Loucy (cell line): Measurements from ENCODE around the gene NAALAD2.

Experiments used
- H2AFZ ChIP-seq: fragments of 200-600 bp; sonication (generic); 2 replicates; pipeline ENCODE4 v1.6.0; 2016; ENCODE audit warnings: antibody characterized with exemption, mild to moderate bottlenecking, low read length, moderate library complexity
- H3F3A ChIP-seq: fragments of 200-600 bp; 2 replicates; pipeline ENCODE4 v1.6.0; 2016; ENCODE audit warnings: antibody characterized with exemption, low read depth, mild to moderate bottlenecking
- H3K27me3 ChIP-seq: fragments of 200-600 bp; sonication (generic); 2 replicates; pipeline ENCODE4 v1.6.1; 2014; ENCODE audit warnings: low read length, mild to moderate bottlenecking; ENCODE audit not compliant: insufficient read depth, poor library complexity, severe bottlenecking
- H3K36me3 ChIP-seq: fragments of 200-600 bp; sonication (generic); 2 replicates; pipeline ENCODE4 v1.6.1; 2016; ENCODE audit warnings: low read length; ENCODE audit not compliant: insufficient read depth
- H3K4me1 ChIP-seq: fragments of 200-600 bp; sonication (generic); 2 replicates; pipeline ENCODE4 v1.5.1; 2014; ENCODE audit warnings: low read length, mild to moderate bottlenecking; ENCODE audit not compliant: insufficient read depth, poor library complexity, severe bottlenecking
- H3K4me2 ChIP-seq: fragments of 200-600 bp; sonication (generic); 2 replicates; pipeline ENCODE4 v1.6.0; 2014; ENCODE audit warnings: antibody characterized with exemption, low read length, low read depth, mild to moderate bottlenecking; ENCODE audit not compliant: poor library complexity, severe bottlenecking
- H3K4me3 ChIP-seq: fragments of 200-600 bp; sonication (generic); 2 replicates; pipeline ENCODE4 v1.5.1; 2014; ENCODE audit warnings: low read length, mild to moderate bottlenecking, mixed read lengths; ENCODE audit not compliant: poor library complexity, severe bottlenecking
- H3K79me2 ChIP-seq: fragments of 200-600 bp; sonication (generic); 2 replicates; pipeline ENCODE4 v1.6.1; 2014; ENCODE audit warnings: low read length; ENCODE audit not compliant: insufficient read depth
- H3K9ac ChIP-seq: fragments of 200-600 bp; sonication (generic); 2 replicates; pipeline ENCODE4 v1.6.0; 2014; ENCODE audit warnings: mild to moderate bottlenecking, low read depth, low read length, moderate library complexity; ENCODE audit not compliant: poor library complexity, severe bottlenecking
- H3K9me2 ChIP-seq: fragments of 200-600 bp; sonication (generic); replicated peaks from 2 replicates; pipeline ENCODE4 v1.6.1; 2016; ENCODE audit warnings: low read depth, low read length, mixed read lengths
- H3K9me3 ChIP-seq: fragments of 200-600 bp; sonication (generic); 2 replicates; pipeline ENCODE4 v1.6.1; 2014; ENCODE audit warnings: mild to moderate bottlenecking, antibody characterized with exemption, low read length, low read depth; ENCODE audit not compliant: insufficient read depth
- H4K20me1 ChIP-seq: fragments of 200-600 bp; sonication (generic); 2 replicates; pipeline ENCODE4 v1.6.0; 2014; ENCODE audit warnings: antibody characterized with exemption, low read length, mild to moderate bottlenecking; ENCODE audit not compliant: insufficient read depth, poor library complexity, severe bottlenecking
- EZH2phosphoT487 ChIP-seq: fragments of 200-600 bp; IDR thresholded peaks from 2 replicates; pipeline ENCODE4 v1.6.1; 2018; ENCODE audit warnings: antibody characterized with exemption, mild to moderate bottlenecking, moderate library complexity, borderline replicate concordance
- TF ChIP-seq, protein P1 (sequence below): fragments of 200-600 bp; sonication (generic); conservative IDR thresholded peaks from 2 replicates; pipeline ENCODE4 v1.5.1; 2014; ENCODE audit warnings: mild to moderate bottlenecking, antibody characterized with exemption, low read length

NAALAD2 gene

DNA sequence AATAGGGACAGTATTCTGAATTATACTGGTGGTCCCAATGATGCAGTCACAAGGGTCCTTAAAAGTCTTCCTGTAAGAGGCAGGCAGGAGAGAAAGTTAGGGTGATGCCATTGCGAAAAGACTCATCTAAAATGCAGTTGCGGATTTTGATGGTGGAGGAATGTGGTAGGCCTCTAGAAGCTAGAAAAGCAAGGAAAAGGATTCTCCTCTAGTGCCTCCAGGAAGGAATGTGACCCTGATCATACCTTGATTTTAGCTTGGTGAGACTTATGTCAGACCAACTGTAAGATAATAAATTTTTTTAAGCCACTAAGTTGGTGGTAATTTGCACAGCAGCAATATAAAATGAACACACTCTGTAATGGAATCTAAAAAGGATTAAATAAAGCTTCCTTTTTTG, 54.5 kb downstream of the NAALAD2 start:
- Histone ChIP-seq H3K9ac (no peak overlapping the region), H3F3A (no peaks in the 10 kb centered on the region), H3K27me3 (no peaks in the 10 kb centered on the region), H3K36me3 (no peaks in the 10 kb centered on the region), H3K9me2 (no peaks in the 10 kb centered on the region), H2AFZ (no peak overlapping the region), H4K20me1 (no peaks in the 10 kb centered on the region), H3K79me2 (no peaks in the 10 kb centered on the region), H3K9me3 (no peaks in the 10 kb centered on the region), H3K4me2 (no peak overlapping the region), H3K4me1 (no peaks in the 10 kb centered on the region), H3K4me3 (no peak overlapping the region)
- TF ChIP-seq, protein P1, sequence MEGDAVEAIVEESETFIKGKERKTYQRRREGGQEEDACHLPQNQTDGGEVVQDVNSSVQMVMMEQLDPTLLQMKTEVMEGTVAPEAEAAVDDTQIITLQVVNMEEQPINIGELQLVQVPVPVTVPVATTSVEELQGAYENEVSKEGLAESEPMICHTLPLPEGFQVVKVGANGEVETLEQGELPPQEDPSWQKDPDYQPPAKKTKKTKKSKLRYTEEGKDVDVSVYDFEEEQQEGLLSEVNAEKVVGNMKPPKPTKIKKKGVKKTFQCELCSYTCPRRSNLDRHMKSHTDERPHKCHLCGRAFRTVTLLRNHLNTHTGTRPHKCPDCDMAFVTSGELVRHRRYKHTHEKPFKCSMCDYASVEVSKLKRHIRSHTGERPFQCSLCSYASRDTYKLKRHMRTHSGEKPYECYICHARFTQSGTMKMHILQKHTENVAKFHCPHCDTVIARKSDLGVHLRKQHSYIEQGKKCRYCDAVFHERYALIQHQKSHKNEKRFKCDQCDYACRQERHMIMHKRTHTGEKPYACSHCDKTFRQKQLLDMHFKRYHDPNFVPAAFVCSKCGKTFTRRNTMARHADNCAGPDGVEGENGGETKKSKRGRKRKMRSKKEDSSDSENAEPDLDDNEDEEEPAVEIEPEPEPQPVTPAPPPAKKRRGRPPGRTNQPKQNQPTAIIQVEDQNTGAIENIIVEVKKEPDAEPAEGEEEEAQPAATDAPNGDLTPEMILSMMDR: no peak
- no peak for TF ChIP-seq EZH2phosphoT487

DNA sequence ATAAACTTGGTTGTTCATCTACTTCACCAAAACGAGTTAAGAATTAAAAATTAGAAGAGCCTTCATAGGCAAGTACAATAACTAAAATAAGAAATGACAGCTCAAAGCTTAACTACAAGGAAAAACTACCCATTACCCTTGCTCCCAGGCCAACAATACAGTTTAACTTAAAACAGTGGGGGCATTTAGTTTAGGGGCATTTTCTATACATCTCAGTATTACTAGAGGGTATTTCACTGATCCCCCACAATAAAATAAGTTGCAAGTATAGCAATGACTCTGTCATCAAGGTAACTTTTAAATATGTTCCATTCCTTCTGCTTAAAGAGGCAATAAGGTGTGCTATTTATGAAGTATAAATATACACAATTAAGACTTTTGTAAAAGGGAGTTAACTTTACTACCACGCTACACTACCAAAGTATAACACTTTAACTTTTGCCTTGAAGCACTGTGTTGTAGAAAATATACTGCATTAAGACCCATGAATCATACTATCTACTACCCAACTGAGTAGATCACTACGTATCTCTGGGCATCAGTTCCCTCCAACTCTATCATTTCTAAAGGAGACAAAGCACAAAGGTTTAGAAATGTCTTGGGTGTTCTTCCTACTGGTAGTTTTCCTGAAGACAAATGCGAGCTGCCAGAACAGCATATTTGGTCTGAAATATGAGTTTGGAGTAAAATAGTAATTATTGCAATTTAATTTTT, 58.6 kb downstream of the NAALAD2 start:
- no peaks in the 10 kb centered on the region for H4K20me1 ChIP-seq
- H3K9me3 ChIP-seq: no peaks in the 10 kb centered on the region
- H3K27me3 ChIP-seq: no peaks in the 10 kb centered on the region
- TF ChIP-seq, protein P1: no peak
- TF ChIP-seq EZH2phosphoT487: no peak
- no peaks in the 10 kb centered on the region for H3K9me2 ChIP-seq
- no peak overlapping the region for H2AFZ ChIP-seq
- H3K4me1 ChIP-seq: no peaks in the 10 kb centered on the region
- no peaks in the 10 kb centered on the region for H3F3A ChIP-seq
- H3K36me3 ChIP-seq: peaks cover 4% of the 10 kb centered on the region; the same call in 1 of the 2 replicates
- H3K79me2 ChIP-seq: no peaks in the 10 kb centered on the region
- H3K4me3 ChIP-seq: no peak overlapping the region
- H3K4me2 ChIP-seq: no peak overlapping the region
- H3K9ac ChIP-seq: no peak overlapping the region

DNA sequence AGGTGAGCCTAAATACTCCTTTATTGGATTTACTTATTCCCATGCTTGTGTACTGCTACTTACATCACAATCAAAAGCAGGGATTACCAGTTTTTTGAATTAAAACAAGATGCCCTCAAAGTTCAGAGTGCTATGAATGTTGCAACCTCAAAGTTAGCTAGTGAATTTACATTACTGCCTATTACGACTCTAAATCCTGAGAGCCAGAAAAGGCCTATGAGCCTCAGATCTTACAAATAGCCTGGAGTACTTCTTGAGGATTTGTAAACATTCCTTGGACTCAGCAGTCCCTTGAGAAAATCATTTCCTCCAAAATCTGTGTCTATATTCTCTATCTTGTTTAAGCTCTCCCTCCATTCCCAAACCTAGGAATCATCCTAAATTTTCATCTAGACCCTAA, 62.9 kb downstream of the NAALAD2 start:
- Histone ChIP-seq H3K4me3 (no peak overlapping the region), H3K4me1 (no peaks in the 10 kb centered on the region), H4K20me1 (peaks cover 3% of the 10 kb centered on the region), H3K79me2 (no peaks in the 10 kb centered on the region), H3K9me2 (no peaks in the 10 kb centered on the region), H3K36me3 (peaks cover 24% of the 10 kb centered on the region; the same call in 1 of the 2 replicates), H2AFZ (no peak overlapping the region), H3K9me3 (no peaks in the 10 kb centered on the region), H3F3A (no peaks in the 10 kb centered on the region), H3K27me3 (no peaks in the 10 kb centered on the region), H3K9ac (no peak overlapping the region), H3K4me2 (no peak overlapping the region)
- TF ChIP-seq, protein P1: no peak
- no peak for TF ChIP-seq EZH2phosphoT487
